MM.1S (cell line): ENCODE data around the gene DAW1.

Experiments used
- DNase-seq: peaks from one replicate; pipeline ENCODE4 v3.0.0-alpha.2; 2015
- H2AFZ ChIP-seq: fragments of 300-600 bp; sonication (generic); 2 replicates; pipeline ENCODE4 v1.6.0; 2016; ENCODE audit warnings: antibody characterized with exemption, low read length
- H3F3A ChIP-seq: fragments of 300-600 bp; sonication (generic); 2 replicates; pipeline ENCODE4 v1.6.1; 2016; ENCODE audit warnings: mild to moderate bottlenecking, antibody characterized with exemption, low read length, moderate library complexity, mixed read lengths; ENCODE audit not compliant: insufficient read depth
- H3K27ac ChIP-seq: fragments of 300-600 bp; sonication (generic); 2 replicates; pipeline ENCODE4 v1.5.1; 2016; ENCODE audit warnings: mild to moderate bottlenecking, low read length
- H3K27me3 ChIP-seq: fragments of 300-600 bp; sonication (generic); replicated peaks from 2 replicates; pipeline ENCODE4 v1.6.0; 2016; ENCODE audit warnings: low read length; ENCODE audit not compliant: insufficient read depth
- H3K36me3 ChIP-seq: fragments of 300-600 bp; sonication (generic); replicated peaks from 2 replicates; pipeline ENCODE4 v1.6.1; 2016; ENCODE audit warnings: mild to moderate bottlenecking, low read length, mixed read lengths; ENCODE audit not compliant: insufficient read depth
- H3K4me1 ChIP-seq: fragments of 300-600 bp; sonication (generic); 2 replicates; pipeline ENCODE4 v1.6.1; 2016; ENCODE audit warnings: low read length, mixed read lengths
- H3K4me2 ChIP-seq: fragments of 300-600 bp; sonication (generic); 2 replicates; pipeline ENCODE4 v1.6.0; 2016; ENCODE audit warnings: low read depth, low read length
- H3K4me3 ChIP-seq: fragments of 300-600 bp; sonication (generic); 2 replicates; pipeline ENCODE4 v1.5.1; 2016; ENCODE audit warnings: low read length, mixed read lengths
- H3K79me2 ChIP-seq: fragments of 300-600 bp; sonication (generic); 2 replicates; pipeline ENCODE4 v1.6.1; 2016; ENCODE audit warnings: mixed run types, low read length, mixed read lengths
- H3K9ac ChIP-seq: fragments of 300-600 bp; sonication (generic); 2 replicates; pipeline ENCODE4 v1.6.1; 2016; ENCODE audit warnings: low read length, mixed read lengths
- H3K9me2 ChIP-seq: fragments of 300-600 bp; sonication (generic); replicated peaks from 2 replicates; pipeline ENCODE4 v1.6.1; 2016; ENCODE audit warnings: mild to moderate bottlenecking, low read length, mixed read lengths; ENCODE audit not compliant: insufficient read depth
- H3K9me3 ChIP-seq: fragments of 300-600 bp; sonication (generic); replicated peaks from 2 replicates; pipeline ENCODE4 v1.6.1; 2016; ENCODE audit warnings: mild to moderate bottlenecking, low read length, mixed read lengths; ENCODE audit not compliant: insufficient read depth
- H4K20me1 ChIP-seq: fragments of 300-600 bp; sonication (generic); 2 replicates; pipeline ENCODE4 v1.6.1; 2016; ENCODE audit warnings: mild to moderate bottlenecking, low read length, moderate library complexity, mixed read lengths; ENCODE audit not compliant: insufficient read depth
- EZH2 ChIP-seq: fragments of 300-600 bp; sonication (generic); optimal IDR thresholded peaks from 2 replicates; pipeline ENCODE3; 2017; ENCODE audit warnings: low read depth, mild to moderate bottlenecking, antibody characterized with exemption, low read length, mixed read lengths
- EZH2phosphoT487 ChIP-seq: fragments of 300-600 bp; sonication (generic); IDR thresholded peaks from 2 replicates; pipeline ENCODE4 v1.6.1; 2018; ENCODE audit warnings: antibody characterized with exemption, low read length
- TF ChIP-seq, protein P1 (sequence below): fragments of 300-600 bp; sonication (generic); IDR thresholded peaks from 2 replicates; pipeline ENCODE4 v1.5.1; 2016; ENCODE audit warnings: antibody characterized with exemption, low read length, mixed read lengths

The DAW1 gene

GRCh38 chr2:227862741-227863588 lies 8.5 kb upstream of the DAW1 start:
- Histone ChIP-seq H2AFZ (no peak overlapping the region), H3K27ac (no peak overlapping the region), H3K36me3 (no peaks in the 10 kb centered on the region), H3K79me2 (no peaks in the 10 kb centered on the region), H3K4me3 (no peak overlapping the region), H3K9ac (no peak overlapping the region), H3F3A (no peaks in the 10 kb centered on the region), H3K4me2 (no peak overlapping the region), H3K9me3 (no peaks in the 10 kb centered on the region), H3K9me2 (no peaks in the 10 kb centered on the region), H3K4me1 (no peaks in the 10 kb centered on the region), H4K20me1 (no peaks in the 10 kb centered on the region), H3K27me3 (no peaks in the 10 kb centered on the region)
- TF ChIP-seq EZH2: no peak
- no peak for DNase-seq

GRCh38 chr2:227864161-227864756 lies 7.2 kb upstream of the DAW1 start:
- TF ChIP-seq EZH2phosphoT487: no peak
- TF ChIP-seq EZH2: no peak
- TF ChIP-seq, protein P1, sequence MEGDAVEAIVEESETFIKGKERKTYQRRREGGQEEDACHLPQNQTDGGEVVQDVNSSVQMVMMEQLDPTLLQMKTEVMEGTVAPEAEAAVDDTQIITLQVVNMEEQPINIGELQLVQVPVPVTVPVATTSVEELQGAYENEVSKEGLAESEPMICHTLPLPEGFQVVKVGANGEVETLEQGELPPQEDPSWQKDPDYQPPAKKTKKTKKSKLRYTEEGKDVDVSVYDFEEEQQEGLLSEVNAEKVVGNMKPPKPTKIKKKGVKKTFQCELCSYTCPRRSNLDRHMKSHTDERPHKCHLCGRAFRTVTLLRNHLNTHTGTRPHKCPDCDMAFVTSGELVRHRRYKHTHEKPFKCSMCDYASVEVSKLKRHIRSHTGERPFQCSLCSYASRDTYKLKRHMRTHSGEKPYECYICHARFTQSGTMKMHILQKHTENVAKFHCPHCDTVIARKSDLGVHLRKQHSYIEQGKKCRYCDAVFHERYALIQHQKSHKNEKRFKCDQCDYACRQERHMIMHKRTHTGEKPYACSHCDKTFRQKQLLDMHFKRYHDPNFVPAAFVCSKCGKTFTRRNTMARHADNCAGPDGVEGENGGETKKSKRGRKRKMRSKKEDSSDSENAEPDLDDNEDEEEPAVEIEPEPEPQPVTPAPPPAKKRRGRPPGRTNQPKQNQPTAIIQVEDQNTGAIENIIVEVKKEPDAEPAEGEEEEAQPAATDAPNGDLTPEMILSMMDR: no peak

GRCh38 chr2:227865291-227865690 lies 6.1 kb upstream of the DAW1 start:
- H4K20me1 ChIP-seq: no peaks in the 10 kb centered on the region
- no peak overlapping the region for H3K4me3 ChIP-seq
- H3K4me2 ChIP-seq: no peak overlapping the region
- no peak for DNase-seq
- no peaks in the 10 kb centered on the region for H3K27me3 ChIP-seq
- no peaks in the 10 kb centered on the region for H3K9me3 ChIP-seq
- H2AFZ ChIP-seq: no peak overlapping the region
- no peak overlapping the region for H3K9ac ChIP-seq
- no peak overlapping the region for H3K27ac ChIP-seq
- H3K9me2 ChIP-seq: no peaks in the 10 kb centered on the region
- H3K36me3 ChIP-seq: no peaks in the 10 kb centered on the region
- H3K4me1 ChIP-seq: no peaks in the 10 kb centered on the region
- H3K79me2 ChIP-seq: no peaks in the 10 kb centered on the region
- no peaks in the 10 kb centered on the region for H3F3A ChIP-seq
- TF ChIP-seq EZH2phosphoT487: no peak
- TF ChIP-seq, protein P1: no peak
- no peak for TF ChIP-seq EZH2

More at GRCh38 chr2:227864161-227864756, 7.2 kb upstream of the DAW1 start:
- Histone ChIP-seq H3K4me1 (no peaks in the 10 kb centered on the region), H3K9me3 (no peaks in the 10 kb centered on the region), H2AFZ (no peak overlapping the region), H4K20me1 (no peaks in the 10 kb centered on the region), H3F3A (no peaks in the 10 kb centered on the region), H3K9me2 (no peaks in the 10 kb centered on the region), H3K4me2 (no peak overlapping the region), H3K79me2 (no peaks in the 10 kb centered on the region), H3K27ac (no peak overlapping the region), H3K36me3 (no peaks in the 10 kb centered on the region), H3K4me3 (no peak overlapping the region), H3K27me3 (no peaks in the 10 kb centered on the region), H3K9ac (no peak overlapping the region)
- no peak for DNase-seq

GRCh38 chr2:227867386-227867785 lies 4.0 kb upstream of the DAW1 start:
- Histone ChIP-seq H2AFZ (no peak overlapping the region), H3K4me1 (no peaks in the 10 kb centered on the region), H3K79me2 (no peaks in the 10 kb centered on the region), H3K9me3 (no peaks in the 10 kb centered on the region), H4K20me1 (no peaks in the 10 kb centered on the region), H3K27me3 (no peaks in the 10 kb centered on the region), H3K9ac (no peak overlapping the region), H3K4me2 (no peak overlapping the region), H3K36me3 (no peaks in the 10 kb centered on the region), H3K27ac (no peak overlapping the region), H3K9me2 (no peaks in the 10 kb centered on the region), H3K4me3 (no peak overlapping the region), H3F3A (no peaks in the 10 kb centered on the region)
- no peak for TF ChIP-seq EZH2phosphoT487
- no peak for TF ChIP-seq EZH2
- TF ChIP-seq, protein P1: no peak
- DNase-seq: no peak
